Measurements from ENCODE around the gene IGSF3. TPM values are rescaled to one million over a fixed set of nuclear protein-coding genes. Genes with fewer than 3 reads are reported as not detected.

IGSF3 gene
- total RNA-seq, 1 donor from 2014 or later, result 7.2 TPM

DNA sequence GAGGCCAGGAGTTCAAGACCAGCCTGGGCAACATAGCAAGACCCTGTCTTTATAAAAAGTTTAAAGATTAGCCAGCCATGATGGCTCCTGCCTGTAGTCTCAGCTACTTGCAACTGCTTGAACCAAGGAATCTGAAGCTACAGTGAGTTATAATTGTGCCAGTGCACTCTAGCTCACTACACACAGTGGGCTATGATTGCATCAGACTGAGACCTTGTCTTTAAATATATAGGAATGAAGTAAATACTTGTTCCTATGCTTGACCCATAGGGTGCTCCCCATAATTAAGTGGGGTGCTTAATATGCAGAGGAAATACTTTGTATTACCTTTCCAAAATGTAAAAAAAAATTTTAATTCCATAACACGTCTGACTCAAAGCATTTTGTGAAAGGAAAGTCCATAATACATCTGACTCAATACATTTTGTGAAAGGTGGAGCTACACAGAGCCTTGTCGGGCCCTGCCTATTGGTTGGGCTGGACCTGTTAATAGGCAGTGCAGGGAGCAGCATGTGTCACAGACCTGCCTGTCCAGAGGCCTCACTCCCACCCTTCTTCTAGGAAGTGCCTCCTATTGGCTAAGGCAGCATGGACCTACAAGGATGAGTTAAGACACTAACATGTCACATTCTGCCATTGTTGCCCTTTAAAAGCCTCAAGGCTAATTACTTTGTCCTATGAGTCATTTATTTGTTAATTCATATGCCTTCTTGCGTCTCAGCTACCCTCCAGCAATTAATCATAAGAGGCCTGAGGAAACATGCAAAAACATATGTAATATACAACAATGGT, 130.3 kb downstream of the IGSF3 start:
- Mint-ChIP-seq H3K9me3 (no peaks in the 10 kb centered on the region), H3K4me1 (peaks cover 53% of the 10 kb centered on the region), H3K27ac (no peak overlapping the region), H3K4me3 (no peak overlapping the region), H3K27me3 (no peaks in the 10 kb centered on the region), H3K36me3 (ENCODE audit: low read depth) (peaks cover 79% of the 10 kb centered on the region)
- ATAC-seq (ENCODE audit: low read depth) (no peak), DNase-seq (no peak)
- intact Hi-C loops (cut with micrococcal nuclease), result no loop called here
- TF ChIP-seq, protein P1, sequence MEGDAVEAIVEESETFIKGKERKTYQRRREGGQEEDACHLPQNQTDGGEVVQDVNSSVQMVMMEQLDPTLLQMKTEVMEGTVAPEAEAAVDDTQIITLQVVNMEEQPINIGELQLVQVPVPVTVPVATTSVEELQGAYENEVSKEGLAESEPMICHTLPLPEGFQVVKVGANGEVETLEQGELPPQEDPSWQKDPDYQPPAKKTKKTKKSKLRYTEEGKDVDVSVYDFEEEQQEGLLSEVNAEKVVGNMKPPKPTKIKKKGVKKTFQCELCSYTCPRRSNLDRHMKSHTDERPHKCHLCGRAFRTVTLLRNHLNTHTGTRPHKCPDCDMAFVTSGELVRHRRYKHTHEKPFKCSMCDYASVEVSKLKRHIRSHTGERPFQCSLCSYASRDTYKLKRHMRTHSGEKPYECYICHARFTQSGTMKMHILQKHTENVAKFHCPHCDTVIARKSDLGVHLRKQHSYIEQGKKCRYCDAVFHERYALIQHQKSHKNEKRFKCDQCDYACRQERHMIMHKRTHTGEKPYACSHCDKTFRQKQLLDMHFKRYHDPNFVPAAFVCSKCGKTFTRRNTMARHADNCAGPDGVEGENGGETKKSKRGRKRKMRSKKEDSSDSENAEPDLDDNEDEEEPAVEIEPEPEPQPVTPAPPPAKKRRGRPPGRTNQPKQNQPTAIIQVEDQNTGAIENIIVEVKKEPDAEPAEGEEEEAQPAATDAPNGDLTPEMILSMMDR (IDR thresholded peaks at IDR 0.05), result no peak
- ChIA-PET CTCF (interaction anchor here (1.2 kb wide), 1 partner anchor 52 kb away, joined by 5 read pairs; no protein-coding TSS in a partner anchor), POLR2A (interaction anchor here (2.0 to 5.6 kb wide), 3 partner anchors 21 to 33 kb away, joined by 7 to 58 read pairs (median 52); partner anchors contain the start of gene CD58)

- no peak overlapping the region for H3K4me3 Mint-ChIP-seq
Observed at GRCh38 chr1:116534014-116534739, 133.4 kb downstream of the IGSF3 start.

GRCh38 chr1:116533429-116533820, 134.1 kb downstream of the IGSF3 start:
- intact Hi-C loops (cut with micrococcal nuclease), result no loop called here
- Mint-ChIP-seq H3K4me1 (peaks cover 18% of the 10 kb centered on the region), H3K27ac (no peak overlapping the region), H3K9me3 (no peaks in the 10 kb centered on the region), H3K36me3 (ENCODE audit: low read depth) (peaks cover 79% of the 10 kb centered on the region), H3K27me3 (no peaks in the 10 kb centered on the region), H3K4me3 (no peak overlapping the region)
- ATAC-seq (ENCODE audit: low read depth) (no peak), DNase-seq (no peak)
- CTCF ChIA-PET, result no interaction called here
- TF ChIP-seq, protein P1 (IDR thresholded peaks at IDR 0.05), result no peak
- POLR2A ChIA-PET, result no interaction called here

More at GRCh38 chr1:116534014-116534739, 133.4 kb downstream of the IGSF3 start:
- ChIA-PET POLR2A (no interaction called here), CTCF (no interaction called here)
- no peaks in the 10 kb centered on the region for H3K27me3 Mint-ChIP-seq
- TF ChIP-seq, protein P1 (IDR thresholded peaks at IDR 0.05), result no peak
- DNase-seq, result no peak
- H3K4me1 Mint-ChIP-seq, result peaks cover 25% of the 10 kb centered on the region
- no peaks in the 10 kb centered on the region for H3K9me3 Mint-ChIP-seq
- no peak overlapping the region for H3K27ac Mint-ChIP-seq
- H3K36me3 Mint-ChIP-seq (ENCODE audit: low read depth), result peaks cover 79% of the 10 kb centered on the region
- intact Hi-C loops (cut with micrococcal nuclease), result no loop called here
- ATAC-seq (ENCODE audit: low read depth), result no peak

GRCh38 chr1:116532671-116533428, 134.7 kb downstream of the IGSF3 start:
- ATAC-seq (ENCODE audit: low read depth) (no peak), DNase-seq (no peak)
- H3K36me3 Mint-ChIP-seq (ENCODE audit: low read depth), result peaks cover 79% of the 10 kb centered on the region
- intact Hi-C loops (cut with micrococcal nuclease), result no loop called here
- peaks cover 12% of the 10 kb centered on the region for H3K4me1 Mint-ChIP-seq
- H3K9me3 Mint-ChIP-seq, result no peaks in the 10 kb centered on the region
- CTCF ChIA-PET, result no interaction called here
- no peak overlapping the region for H3K4me3 Mint-ChIP-seq
- POLR2A ChIA-PET, result no interaction called here
- H3K27me3 Mint-ChIP-seq, result no peaks in the 10 kb centered on the region
- TF ChIP-seq, protein P1 (IDR thresholded peaks at IDR 0.05), result no peak
- H3K27ac Mint-ChIP-seq, result no peak overlapping the region

All from activated B cell treated with CpG ODN at 0.5 μM for 24 hours (primary cell).